HCT116 (cell line): ENCODE measurements around the gene PRKD3. TPM values are rescaled to one million over a fixed set of nuclear protein-coding genes. Genes with fewer than 3 reads are reported as not detected.

Source experiments
- ATAC-seq: fragments of 200-7000 bp; cut with Tn5 transposase; 2 replicates; pipeline ENCODE4 v1.9.1; 2020; ENCODE audit warnings: mild to moderate bottlenecking, moderate library complexity
- BruUV-seq: library from RNA; stranded (reverse); fragments of 400-500 nt; replicated peaks from 2 replicates; lab custom pipeline; 2021; lab: Mats Ljungman, UMichigan
- CTCF ChIA-PET: fragments of 300-600 bp; sonication (Branson Sonifier 250); formaldehyde crosslinking; loops from one replicate; lab custom pipeline; 2021; ENCODE audit warnings: antibody characterized with exemption; lab: Charles Lee
- POLR2A ChIA-PET: fragments of 300-600, 350-600 bp; sonication (Branson Sonifier 250); formaldehyde crosslinking; loops from one replicate; lab custom pipeline; 2021; ENCODE audit warnings: antibody characterized with exemption; lab: Charles Lee
- RAD21 ChIA-PET, 2 experiments: fragments of 300-600 bp; sonication (Branson Sonifier 250); formaldehyde crosslinking; loops; one replicate each; lab custom pipeline; 2023; ENCODE audit warnings: low total read pairs in 2 of 2; ENCODE audit not compliant: uncharacterized antibody in 2 of 2, unreplicated experiment in 2 of 2, low non-redundant PET in 1 of 2; lab: Charles Lee
- DNase-seq: peaks from one replicate; pipeline ENCODE4 v3.0.0-alpha.2; 2010; ENCODE audit warnings: low read depth, low spot score
- H2AFZ ChIP-seq: fragments of 200-600 bp; shearing (Covaris generic), sonication (generic); 2 replicates; pipeline ENCODE4 v1.6.1; 2017; ENCODE audit warnings: low read depth, mixed run types, mixed read lengths, antibody characterized with exemption, low read length; ENCODE audit not compliant: poor library complexity, severe bottlenecking
- H3K27ac ChIP-seq: 2 replicates; pipeline ENCODE4 v1.5.1; 2012; ENCODE audit warnings: low read depth, low read length
- H3K27me3 ChIP-seq: fragments of 200-600 bp; sonication (generic); 2 replicates; pipeline ENCODE4 v1.6.1; 2016; ENCODE audit warnings: mixed run types, low read length, mixed read lengths; ENCODE audit not compliant: insufficient read depth
- H3K36me3 ChIP-seq, 2 experiments: fragments of 200-500 bp in 1 of 2; fragments of 200-600 bp in 1 of 2; sonication (Bioruptor generic) in 1 of 2; sonication (generic) in 1 of 2; 2 replicates each; pipeline versions ENCODE4 v1.5.1 to v1.6.1; 2014 to 2016; ENCODE audit warnings: low read length in 2 of 2, inconsistent platforms in 1 of 2, mixed read lengths in 1 of 2, mixed run types in 1 of 2; ENCODE audit not compliant: insufficient read depth in 2 of 2, control insufficient read depth in 1 of 2
- H3K4me1 ChIP-seq, 2 experiments: fragments of 200-600 bp in 1 of 2; sonication (generic) in 1 of 2; 2 replicates each; pipeline versions ENCODE4 v1.5.1 to v1.6.1; 2012 to 2017; ENCODE audit warnings: low read length in 2 of 2, inconsistent platforms in 1 of 2, mild to moderate bottlenecking in 1 of 2, mixed read lengths in 1 of 2, mixed run types in 1 of 2, moderate library complexity in 1 of 2; ENCODE audit not compliant: insufficient read depth in 2 of 2, control insufficient read depth in 1 of 2
- H3K4me2 ChIP-seq: fragments of 200-600 bp; sonication (generic); 2 replicates; pipeline ENCODE4 v1.6.1; 2017; ENCODE audit warnings: mixed run types, low read length, mixed read lengths
- H3K4me3 ChIP-seq, 2 experiments: fragments of 200-600 bp in 1 of 2; sonication (generic) in 1 of 2; replicated peaks in 1 of 2; 2 replicates each; pipeline ENCODE4 v1.5.1; 2011 to 2016; ENCODE audit warnings: low read length in 2 of 2, control low read depth in 1 of 2, low read depth in 1 of 2, mild to moderate bottlenecking in 1 of 2, mixed read lengths in 1 of 2, mixed run types in 1 of 2
- H3K79me2 ChIP-seq: fragments of 200-600 bp; sonication (generic); 2 replicates; pipeline ENCODE4 v1.6.1; 2017; ENCODE audit warnings: mild to moderate bottlenecking, mixed run types, low read length, moderate library complexity, mixed read lengths; ENCODE audit not compliant: insufficient read depth
- H3K9ac ChIP-seq: fragments of 200-600 bp; sonication (generic); 2 replicates; pipeline ENCODE4 v1.6.1; 2016; ENCODE audit warnings: low read length, mixed read lengths
- H3K9me2 ChIP-seq: fragments of 200-600 bp; sonication (generic), shearing (Covaris generic); 2 replicates; pipeline ENCODE4 v1.6.1; 2017; ENCODE audit warnings: mixed run types, mild to moderate bottlenecking, moderate library complexity; ENCODE audit not compliant: insufficient read depth
- H3K9me3 ChIP-seq, 2 experiments: fragments of 200-500 bp in 1 of 2; fragments of 200-600 bp in 1 of 2; sonication (Bioruptor generic) in 1 of 2; sonication (generic) in 1 of 2; 2 replicates each; pipeline ENCODE4 v1.6.1; 2014 to 2017; ENCODE audit warnings: low read length in 2 of 2, mixed read lengths in 2 of 2, inconsistent platforms in 1 of 2, low read depth in 1 of 2, mild to moderate bottlenecking in 1 of 2, mixed run types in 1 of 2, moderate library complexity in 1 of 2; ENCODE audit not compliant: control insufficient read depth in 1 of 2, insufficient read depth in 1 of 2
- H4K20me1 ChIP-seq: fragments of 200-600 bp; sonication (generic), shearing (Covaris generic); 2 replicates; pipeline ENCODE4 v1.6.1; 2017; ENCODE audit warnings: mixed run types, mild to moderate bottlenecking, moderate library complexity; ENCODE audit not compliant: insufficient read depth
- CBX3 ChIP-seq: IDR thresholded peaks from 2 replicates; pipeline ENCODE4 v1.6.1; 2012; ENCODE audit warnings: low read depth
- EGR1 ChIP-seq: IDR thresholded peaks from 2 replicates; pipeline ENCODE4 v1.6.1; 2012; ENCODE audit warnings: low read depth
- EZH2 ChIP-seq: fragments of 200-600 bp; sonication (generic); IDR thresholded peaks from 2 replicates; pipeline ENCODE4 v1.6.1; 2017; ENCODE audit warnings: antibody characterized with exemption, mixed run types
- EZH2phosphoT487 ChIP-seq: fragments of 200-600 bp; IDR thresholded peaks from 2 replicates; pipeline ENCODE4 v1.6.1; 2018; ENCODE audit warnings: antibody characterized with exemption, borderline replicate concordance
- FOSL1 ChIP-seq: IDR thresholded peaks from 2 replicates; pipeline ENCODE4 v1.6.1; 2012; ENCODE audit warnings: low read depth
- POLR2A ChIP-seq: IDR thresholded peaks from 2 replicates; pipeline ENCODE4 v1.7.0; 2011; ENCODE audit warnings: borderline replicate concordance; ENCODE audit not compliant: insufficient read depth, insufficient read length; ENCODE audit errors: extremely low read depth
- POLR2AphosphoS5 ChIP-seq: IDR thresholded peaks from 2 replicates; pipeline ENCODE4 v1.6.1; 2011; ENCODE audit warnings: mild to moderate bottlenecking, low read depth, low read length, moderate library complexity
- RAD21 ChIP-seq: IDR thresholded peaks from 2 replicates; pipeline ENCODE4 v1.6.1; 2012; ENCODE audit warnings: low read depth, mild to moderate bottlenecking
- SP1 ChIP-seq: IDR thresholded peaks from 2 replicates; pipeline ENCODE4 v1.6.1; 2012; ENCODE audit warnings: low read depth
- SRF ChIP-seq: IDR thresholded peaks from 2 replicates; pipeline ENCODE4 v1.6.1; 2012; ENCODE audit warnings: low read depth
- YY1 ChIP-seq: IDR thresholded peaks from 2 replicates; pipeline ENCODE4 v1.6.1; 2011; ENCODE audit warnings: low read length, low read depth, moderate library complexity, mild to moderate bottlenecking; ENCODE audit not compliant: insufficient replicate concordance; ENCODE audit errors: extremely low read depth
- ZFX ChIP-seq: fragments of 450-650 bp; IDR thresholded peaks from 2 replicates; pipeline ENCODE4 v1.6.1; 2017
- intact Hi-C: fragments of 100-400 bp; cut with micrococcal nuclease; formaldehyde crosslinking; loops from 2 replicates; pipeline ENCODE4 v1.10.0; 2022
- total RNA-seq: library from RNA; stranded (reverse); gene quantifications from one replicate; pipeline ENCODE4 v1.2.1, GENCODE V29; 2021; ENCODE audit not compliant: unreplicated experiment
- TF ChIP-seq, protein P1 (sequence below), 3 experiments: fragments of 200-600 bp in 1 of 3; sonication (generic) in 1 of 3; IDR thresholded peaks in 2 of 3; conservative IDR thresholded peaks in 1 of 3; 2 replicates each; pipeline ENCODE4 v1.5.1; 2012 to 2017; ENCODE audit warnings: low read depth in 2 of 3, low read length in 2 of 3, antibody characterized with exemption in 1 of 3, borderline replicate concordance in 1 of 3, control low read depth in 1 of 3, mild to moderate bottlenecking in 1 of 3, mixed read lengths in 1 of 3, mixed run types in 1 of 3, moderate library complexity in 1 of 3; ENCODE audit not compliant: insufficient read depth in 1 of 3
- TF ChIP-seq, protein P2 (sequence below): IDR thresholded peaks from 2 replicates; pipeline ENCODE4 v1.6.1; 2012; ENCODE audit warnings: low read depth
- TF ChIP-seq, protein P3 (sequence below): IDR thresholded peaks from 2 replicates; pipeline ENCODE4 v1.6.1; 2012
- TF ChIP-seq, protein P4 (sequence below): IDR thresholded peaks from 2 replicates; pipeline ENCODE4 v1.6.1; 2011; ENCODE audit warnings: mild to moderate bottlenecking, low read length, moderate library complexity; ENCODE audit not compliant: insufficient replicate concordance; ENCODE audit errors: extremely low read depth

Gene PRKD3
- total RNA-seq, 1 experiment from 2014 or later = 13.9 TPM

DNA sequence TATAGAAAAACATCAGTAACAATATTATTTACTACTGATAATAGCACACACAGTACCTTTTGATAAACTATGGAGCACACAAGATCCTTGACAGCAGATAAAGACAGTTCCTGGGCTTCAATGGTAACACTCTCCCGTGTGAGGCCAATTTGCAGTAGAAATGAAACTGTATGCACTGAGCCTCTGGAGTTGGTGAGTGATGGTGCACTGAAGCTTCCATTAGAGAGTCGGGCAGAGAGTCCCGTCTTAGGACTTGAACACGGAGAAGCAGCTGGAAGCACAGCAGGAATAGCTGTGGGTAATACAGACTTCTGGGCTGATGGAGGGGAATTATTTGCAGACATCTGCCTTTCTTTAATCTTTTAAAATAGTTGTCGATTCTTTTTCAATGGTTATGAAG is 8.5 kb downstream of the PRKD3 start:
- peaks cover 13% of the 10 kb centered on the region; the same call in 1 of the 2 replicates for H3K79me2 ChIP-seq
- H3K36me3 ChIP-seq = no peaks in the 10 kb centered on the region
- H3K4me3 ChIP-seq = no peak overlapping the region
- H3K27me3 ChIP-seq = no peaks in the 10 kb centered on the region
- BruUV-seq = no TSS peak
- H3K9me2 ChIP-seq = no peaks in the 10 kb centered on the region
- H3K4me2 ChIP-seq = no peak overlapping the region
- no peaks in the 10 kb centered on the region for H3K9me3 ChIP-seq
- no peaks in the 10 kb centered on the region for H3K4me1 ChIP-seq
- H4K20me1 ChIP-seq = no peaks in the 10 kb centered on the region
- DNase-seq (no peak), ATAC-seq (no peak)
- RAD21 ChIA-PET = no interaction called here
- H3K27ac ChIP-seq = no peak overlapping the region
- H2AFZ ChIP-seq = no peak overlapping the region
- CTCF ChIA-PET = no interaction called here
- H3K9ac ChIP-seq = no peak overlapping the region
- TF ChIP-seq CBX3 (no peak), SRF (no peak), EZH2 (no peak), FOSL1 (no peak), EGR1 (no peak), RAD21 (no peak), ZFX (no peak), SP1 (no peak), POLR2AphosphoS5 (no peak), POLR2A (no peak), EZH2phosphoT487 (no peak), YY1 (no peak)
- TF ChIP-seq, protein P1, sequence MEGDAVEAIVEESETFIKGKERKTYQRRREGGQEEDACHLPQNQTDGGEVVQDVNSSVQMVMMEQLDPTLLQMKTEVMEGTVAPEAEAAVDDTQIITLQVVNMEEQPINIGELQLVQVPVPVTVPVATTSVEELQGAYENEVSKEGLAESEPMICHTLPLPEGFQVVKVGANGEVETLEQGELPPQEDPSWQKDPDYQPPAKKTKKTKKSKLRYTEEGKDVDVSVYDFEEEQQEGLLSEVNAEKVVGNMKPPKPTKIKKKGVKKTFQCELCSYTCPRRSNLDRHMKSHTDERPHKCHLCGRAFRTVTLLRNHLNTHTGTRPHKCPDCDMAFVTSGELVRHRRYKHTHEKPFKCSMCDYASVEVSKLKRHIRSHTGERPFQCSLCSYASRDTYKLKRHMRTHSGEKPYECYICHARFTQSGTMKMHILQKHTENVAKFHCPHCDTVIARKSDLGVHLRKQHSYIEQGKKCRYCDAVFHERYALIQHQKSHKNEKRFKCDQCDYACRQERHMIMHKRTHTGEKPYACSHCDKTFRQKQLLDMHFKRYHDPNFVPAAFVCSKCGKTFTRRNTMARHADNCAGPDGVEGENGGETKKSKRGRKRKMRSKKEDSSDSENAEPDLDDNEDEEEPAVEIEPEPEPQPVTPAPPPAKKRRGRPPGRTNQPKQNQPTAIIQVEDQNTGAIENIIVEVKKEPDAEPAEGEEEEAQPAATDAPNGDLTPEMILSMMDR (IDR thresholded peaks at IDR 0.05 in 2 of 3, conservative IDR thresholded peaks at IDR 0.05 in 1 of 3; ENCODE audit: borderline replicate concordance in 1 of 3, insufficient read depth in 1 of 3, low read depth in 2 of 3, low read length in 2 of 3) = no peak
- TF ChIP-seq, protein P2, sequence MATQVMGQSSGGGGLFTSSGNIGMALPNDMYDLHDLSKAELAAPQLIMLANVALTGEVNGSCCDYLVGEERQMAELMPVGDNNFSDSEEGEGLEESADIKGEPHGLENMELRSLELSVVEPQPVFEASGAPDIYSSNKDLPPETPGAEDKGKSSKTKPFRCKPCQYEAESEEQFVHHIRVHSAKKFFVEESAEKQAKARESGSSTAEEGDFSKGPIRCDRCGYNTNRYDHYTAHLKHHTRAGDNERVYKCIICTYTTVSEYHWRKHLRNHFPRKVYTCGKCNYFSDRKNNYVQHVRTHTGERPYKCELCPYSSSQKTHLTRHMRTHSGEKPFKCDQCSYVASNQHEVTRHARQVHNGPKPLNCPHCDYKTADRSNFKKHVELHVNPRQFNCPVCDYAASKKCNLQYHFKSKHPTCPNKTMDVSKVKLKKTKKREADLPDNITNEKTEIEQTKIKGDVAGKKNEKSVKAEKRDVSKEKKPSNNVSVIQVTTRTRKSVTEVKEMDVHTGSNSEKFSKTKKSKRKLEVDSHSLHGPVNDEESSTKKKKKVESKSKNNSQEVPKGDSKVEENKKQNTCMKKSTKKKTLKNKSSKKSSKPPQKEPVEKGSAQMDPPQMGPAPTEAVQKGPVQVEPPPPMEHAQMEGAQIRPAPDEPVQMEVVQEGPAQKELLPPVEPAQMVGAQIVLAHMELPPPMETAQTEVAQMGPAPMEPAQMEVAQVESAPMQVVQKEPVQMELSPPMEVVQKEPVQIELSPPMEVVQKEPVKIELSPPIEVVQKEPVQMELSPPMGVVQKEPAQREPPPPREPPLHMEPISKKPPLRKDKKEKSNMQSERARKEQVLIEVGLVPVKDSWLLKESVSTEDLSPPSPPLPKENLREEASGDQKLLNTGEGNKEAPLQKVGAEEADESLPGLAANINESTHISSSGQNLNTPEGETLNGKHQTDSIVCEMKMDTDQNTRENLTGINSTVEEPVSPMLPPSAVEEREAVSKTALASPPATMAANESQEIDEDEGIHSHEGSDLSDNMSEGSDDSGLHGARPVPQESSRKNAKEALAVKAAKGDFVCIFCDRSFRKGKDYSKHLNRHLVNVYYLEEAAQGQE = no peak
- TF ChIP-seq, protein P3, sequence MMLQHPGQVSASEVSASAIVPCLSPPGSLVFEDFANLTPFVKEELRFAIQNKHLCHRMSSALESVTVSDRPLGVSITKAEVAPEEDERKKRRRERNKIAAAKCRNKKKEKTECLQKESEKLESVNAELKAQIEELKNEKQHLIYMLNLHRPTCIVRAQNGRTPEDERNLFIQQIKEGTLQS = no peak
- TF ChIP-seq, protein P4, sequence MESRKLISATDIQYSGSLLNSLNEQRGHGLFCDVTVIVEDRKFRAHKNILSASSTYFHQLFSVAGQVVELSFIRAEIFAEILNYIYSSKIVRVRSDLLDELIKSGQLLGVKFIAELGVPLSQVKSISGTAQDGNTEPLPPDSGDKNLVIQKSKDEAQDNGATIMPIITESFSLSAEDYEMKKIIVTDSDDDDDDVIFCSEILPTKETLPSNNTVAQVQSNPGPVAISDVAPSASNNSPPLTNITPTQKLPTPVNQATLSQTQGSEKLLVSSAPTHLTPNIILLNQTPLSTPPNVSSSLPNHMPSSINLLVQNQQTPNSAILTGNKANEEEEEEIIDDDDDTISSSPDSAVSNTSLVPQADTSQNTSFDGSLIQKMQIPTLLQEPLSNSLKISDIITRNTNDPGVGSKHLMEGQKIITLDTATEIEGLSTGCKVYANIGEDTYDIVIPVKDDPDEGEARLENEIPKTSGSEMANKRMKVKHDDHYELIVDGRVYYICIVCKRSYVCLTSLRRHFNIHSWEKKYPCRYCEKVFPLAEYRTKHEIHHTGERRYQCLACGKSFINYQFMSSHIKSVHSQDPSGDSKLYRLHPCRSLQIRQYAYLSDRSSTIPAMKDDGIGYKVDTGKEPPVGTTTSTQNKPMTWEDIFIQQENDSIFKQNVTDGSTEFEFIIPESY = no peak
- TF ChIP-seq, all 23 proteins: peak for 0
- intact Hi-C loops = no loop called here
- POLR2A ChIA-PET = no interaction called here
